Stimulated activated CD8-positive, alpha-beta memory T cell treated with anti-CD3 and anti-CD28 coated beads, Interleukin-12 subunit alpha, Interleukin-12 subunit beta, amount 100 ng/mL, for 24 hours (primary cell): ENCODE measurements around the gene HRH3.

Source experiments
- DNase-seq: peaks from one replicate; pipeline ENCODE4 v3.0.0-alpha.2; 2020; ENCODE audit errors: extremely low read depth

HRH3 gene

DNA sequence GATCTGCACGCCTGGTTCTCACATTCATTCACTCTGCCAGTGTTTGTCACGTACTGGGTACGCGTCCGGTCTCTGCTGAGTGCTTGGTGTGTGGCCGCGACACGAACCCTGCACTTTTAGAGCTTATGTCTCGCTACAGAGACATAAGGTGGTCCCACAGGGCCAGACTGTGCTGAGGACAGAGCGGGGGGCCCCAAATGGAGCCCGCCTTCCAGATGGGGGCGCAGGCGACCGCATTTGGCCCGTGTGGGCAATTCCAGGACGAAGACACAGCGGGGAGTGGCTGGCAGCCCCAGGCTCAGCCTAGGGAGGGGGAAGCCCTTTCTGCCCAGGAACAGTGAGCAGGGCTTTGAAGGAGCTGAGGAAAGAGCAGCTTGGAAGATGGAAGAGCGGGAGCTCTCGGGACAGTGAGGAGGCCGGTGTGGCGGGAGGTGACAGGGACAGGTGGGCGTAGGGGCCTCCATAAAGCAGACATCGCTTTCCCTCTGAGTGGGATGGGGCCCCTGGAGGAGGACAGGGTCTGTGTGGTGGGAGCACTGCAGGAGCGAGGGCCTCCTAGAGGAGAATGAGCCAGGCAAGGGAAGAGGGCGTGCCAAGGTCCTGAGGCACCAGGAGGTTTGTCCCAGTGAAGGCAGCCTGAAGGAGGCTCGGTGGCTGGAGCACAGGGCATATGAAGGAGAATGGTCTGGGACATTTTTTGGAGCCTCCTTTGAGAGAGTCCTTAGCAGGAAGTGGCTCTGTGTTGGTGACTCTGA is 45.0 kb downstream of the HRH3 start:
- DNase-seq, result no peak

DNA sequence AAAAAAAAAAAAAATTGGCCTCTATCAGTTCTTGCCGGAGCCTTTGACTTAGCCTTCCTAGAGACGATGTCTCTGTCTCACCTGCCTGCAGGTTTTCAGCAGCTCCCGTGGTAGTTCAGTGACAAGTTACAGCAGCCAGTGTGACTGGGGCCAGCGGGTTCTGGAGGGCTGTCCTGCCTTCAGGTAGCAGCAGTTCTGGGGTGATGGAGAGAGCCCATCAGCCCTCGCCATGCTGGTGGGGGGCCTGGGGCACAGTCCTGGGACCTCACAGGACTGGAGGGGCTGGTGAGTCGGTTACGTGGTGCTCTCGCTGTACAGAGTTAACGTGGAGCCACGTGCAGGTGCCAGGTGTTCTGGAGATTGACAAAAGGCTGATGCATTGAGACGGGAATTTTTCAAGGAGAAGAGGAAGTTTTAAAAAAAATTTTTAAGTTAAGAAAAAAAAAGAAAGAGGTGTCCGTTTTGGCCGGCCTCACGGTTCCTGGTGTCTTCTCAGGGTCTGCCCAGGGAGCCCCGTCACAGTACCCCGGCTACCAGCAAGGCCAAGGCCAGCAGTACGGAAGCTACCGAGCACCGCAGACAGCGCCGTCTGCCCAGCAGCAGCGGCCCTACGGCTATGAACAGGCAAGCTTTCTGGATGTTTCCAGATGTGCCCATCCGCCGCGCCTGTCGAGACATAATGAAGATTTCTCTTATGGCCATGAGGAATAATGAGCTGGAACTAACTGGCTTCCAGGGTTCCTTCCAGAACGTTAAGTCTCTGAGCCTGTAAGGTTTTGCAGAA is 45.9 kb downstream of the HRH3 start:
- no peak for DNase-seq

DNA sequence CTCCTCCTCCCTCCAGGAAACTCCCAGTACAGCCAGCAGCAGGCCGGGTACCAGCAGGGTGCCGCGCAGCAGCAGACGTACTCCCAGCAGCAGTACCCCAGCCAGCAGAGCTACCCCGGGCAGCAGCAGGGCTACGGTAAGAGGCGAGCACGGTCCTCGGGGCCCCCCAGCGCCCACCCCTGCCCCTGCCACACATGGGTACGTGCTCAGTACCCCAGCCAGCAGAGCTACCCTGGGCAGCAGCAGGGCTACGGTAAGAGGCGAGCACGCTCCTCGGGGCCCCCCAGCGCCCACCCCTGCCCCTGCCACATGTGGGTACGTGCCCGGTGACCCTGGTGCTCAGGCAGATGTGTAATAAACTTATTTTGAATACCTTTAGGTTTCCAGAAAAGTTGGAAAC is 47.4 kb downstream of the HRH3 start:
- DNase-seq, result no peak

DNA sequence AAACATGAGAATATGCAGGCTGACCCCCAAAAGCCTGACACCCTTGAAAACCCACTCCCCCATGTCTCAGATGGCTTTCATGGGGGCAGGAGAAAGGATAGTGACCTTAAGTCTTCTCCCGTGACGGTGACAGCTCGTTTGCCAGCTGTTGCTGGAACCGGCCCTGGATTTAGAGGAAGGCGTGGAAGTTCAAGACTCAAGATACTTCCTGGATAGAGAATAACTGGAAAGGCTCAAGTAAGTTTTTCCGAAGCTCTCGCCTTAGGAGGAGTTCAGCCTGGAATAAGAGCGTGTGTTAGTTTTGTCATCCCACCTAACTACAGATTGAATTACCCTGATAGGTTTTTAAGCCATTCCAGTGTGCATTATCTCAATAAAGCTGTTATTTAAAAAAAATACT is 48.8 kb downstream of the HRH3 start:
- no peak for DNase-seq

DNA sequence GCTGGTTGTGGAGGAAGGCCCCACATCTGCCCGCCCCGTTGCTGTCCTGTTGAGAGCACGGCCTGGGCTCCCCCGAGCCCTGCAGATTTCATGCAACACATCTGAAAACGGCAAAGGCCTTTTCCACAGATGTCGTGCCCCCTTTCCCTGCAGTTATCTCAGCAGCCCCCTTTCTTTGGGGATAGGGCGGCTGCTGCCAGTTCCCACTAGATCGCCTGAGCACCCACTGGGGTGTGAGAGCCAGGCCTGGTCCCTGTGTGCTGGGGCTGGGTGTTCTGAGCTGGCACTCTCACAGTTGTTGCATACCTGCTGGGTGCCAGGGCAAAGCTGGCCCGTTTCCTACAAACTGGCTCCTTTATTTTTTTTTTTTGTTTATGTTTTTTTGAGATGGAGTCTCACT is 49.5 kb downstream of the HRH3 start:
- DNase-seq, result no peak

DNA sequence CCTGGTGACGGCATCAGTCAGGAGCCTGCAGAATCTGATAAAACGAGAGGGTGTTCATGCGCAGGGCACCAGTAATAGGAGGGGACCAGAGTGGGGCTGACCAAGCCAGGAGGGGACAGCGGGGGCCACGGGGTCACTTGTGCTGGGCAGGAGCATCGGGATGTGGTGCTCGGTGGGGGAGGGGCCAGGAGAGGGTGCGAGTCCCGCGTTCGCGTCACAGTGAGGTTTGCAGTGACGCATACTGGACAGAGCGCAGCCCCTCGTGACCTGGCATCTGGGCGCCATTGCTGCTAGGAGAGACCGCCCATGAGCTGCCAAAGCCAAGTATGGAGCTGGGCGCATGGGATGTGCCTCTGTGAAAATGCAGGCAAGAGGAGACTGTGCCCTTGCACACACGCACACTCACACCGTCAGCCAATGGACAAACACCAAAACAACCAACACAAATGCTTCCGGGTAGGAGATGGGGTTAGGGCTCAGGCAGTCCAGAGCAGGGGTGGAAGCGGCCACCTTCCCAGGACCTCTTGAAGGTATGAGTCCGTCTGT is 51.1 kb downstream of the HRH3 start:
- no peak for DNase-seq

DNA sequence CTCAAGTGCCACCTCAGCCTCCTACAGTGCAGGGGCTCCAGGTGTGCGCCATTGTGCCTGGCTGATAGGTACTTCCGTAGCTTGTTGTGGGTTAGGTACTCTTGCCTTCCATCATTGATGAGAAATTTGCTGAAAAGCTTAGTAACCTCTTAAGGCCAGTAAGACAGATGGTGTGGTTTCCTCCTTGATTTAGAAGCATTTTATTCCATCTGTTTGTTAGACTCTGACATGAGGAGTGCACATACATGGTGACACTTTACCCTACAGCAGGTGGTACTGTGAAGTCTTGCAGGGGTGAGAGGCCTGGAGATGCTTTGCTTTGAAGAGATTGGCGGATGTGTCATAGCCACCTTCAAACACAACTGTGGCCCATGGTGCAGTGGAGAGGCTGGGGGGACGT is 52.0 kb downstream of the HRH3 start:
- no peak for DNase-seq

DNA sequence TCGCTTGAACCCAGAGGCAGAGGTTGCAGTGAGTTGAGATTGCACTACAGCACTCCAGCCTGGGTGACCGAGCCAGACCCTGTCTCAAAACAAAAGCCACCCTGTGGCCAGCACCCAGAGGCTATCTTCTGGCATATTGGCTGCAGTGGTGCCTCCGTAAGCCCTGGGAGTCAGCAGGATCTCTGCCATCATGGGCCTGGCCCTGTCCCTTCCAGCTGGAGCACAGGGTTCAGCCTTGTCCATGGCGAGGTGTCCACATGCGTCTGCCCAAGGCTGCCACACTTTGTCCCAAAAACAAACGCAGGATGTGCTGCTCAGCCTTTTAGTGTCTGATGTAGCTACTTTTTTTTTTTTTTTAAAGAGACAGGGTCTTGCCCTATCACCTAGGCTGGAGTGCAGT is 52.6 kb downstream of the HRH3 start:
- no peak for DNase-seq

DNA sequence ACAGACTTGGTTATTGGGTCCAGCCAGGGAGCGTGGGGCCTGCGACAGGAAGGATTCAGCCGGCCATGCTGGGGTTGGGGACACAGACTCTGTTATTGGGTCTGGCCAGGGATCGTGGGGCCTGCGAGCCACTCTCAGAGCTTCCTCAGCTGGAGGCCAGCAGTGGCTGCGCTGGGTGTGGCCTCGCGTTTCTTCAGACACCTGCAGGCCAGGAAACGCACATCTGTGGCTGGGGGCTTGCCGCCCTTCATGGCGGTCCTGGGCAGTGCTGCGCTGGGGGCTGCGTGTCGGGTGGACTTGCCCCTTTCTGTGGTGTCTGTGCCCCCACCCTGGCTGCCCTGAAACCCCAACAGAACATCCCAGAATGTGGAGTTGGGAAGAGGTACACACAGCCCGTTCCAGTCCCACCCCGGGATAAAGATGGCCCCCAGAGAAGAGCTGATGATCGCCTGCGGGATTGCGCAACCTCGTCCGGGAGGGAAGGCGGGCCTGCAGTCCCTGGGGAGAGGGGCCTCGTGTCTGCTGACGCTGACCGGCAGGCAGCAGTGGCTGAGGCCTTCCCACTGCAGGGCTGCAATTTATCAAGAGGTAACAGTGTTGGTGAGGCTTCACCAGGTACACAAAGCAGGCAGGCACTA is 54.2 kb downstream of the HRH3 start:
- no peak for DNase-seq
